HG03460 (cell line): ENCODE measurements around the gene TEX48.
A peak's percentile ranks its signal among the peaks of the same experiment; 100 is the strongest.

Experiments
- ATAC-seq: cut with Tn5 transposase; IDR thresholded peaks from one replicate; pipeline ENCODE4 v1.9.1; 2021; ENCODE audit not compliant: unreplicated experiment

TEX48 gene

DNA sequence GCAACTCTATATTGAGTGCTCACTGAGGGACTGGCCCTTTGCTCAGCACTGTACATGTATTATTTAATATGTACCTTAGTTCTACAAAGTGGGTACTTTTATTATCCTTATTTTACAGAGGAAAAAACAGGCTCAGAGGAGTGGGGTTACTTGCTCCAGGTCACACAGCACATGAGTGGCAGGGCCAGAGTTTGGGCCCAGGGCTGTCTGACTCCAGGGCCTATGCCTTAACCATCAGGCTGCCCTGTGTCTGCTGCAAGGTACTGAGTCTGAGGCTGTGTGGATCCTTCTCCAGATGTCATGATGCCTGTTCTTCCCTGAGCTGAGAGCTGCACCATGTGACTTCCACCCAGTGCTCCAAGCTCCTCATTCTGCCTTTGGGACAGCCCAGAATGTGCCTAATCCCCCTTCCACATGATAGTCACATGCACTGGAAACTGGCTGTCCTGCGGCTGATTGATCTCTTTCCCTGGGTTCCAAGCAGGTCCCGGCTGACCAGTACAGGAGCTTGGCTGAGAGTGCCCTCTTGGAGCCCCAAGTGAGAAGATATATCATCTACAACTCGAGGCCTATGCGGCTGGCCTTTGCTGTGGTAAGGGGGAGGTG is 55.5 kb downstream of the TEX48 start:
- no peak for ATAC-seq

DNA sequence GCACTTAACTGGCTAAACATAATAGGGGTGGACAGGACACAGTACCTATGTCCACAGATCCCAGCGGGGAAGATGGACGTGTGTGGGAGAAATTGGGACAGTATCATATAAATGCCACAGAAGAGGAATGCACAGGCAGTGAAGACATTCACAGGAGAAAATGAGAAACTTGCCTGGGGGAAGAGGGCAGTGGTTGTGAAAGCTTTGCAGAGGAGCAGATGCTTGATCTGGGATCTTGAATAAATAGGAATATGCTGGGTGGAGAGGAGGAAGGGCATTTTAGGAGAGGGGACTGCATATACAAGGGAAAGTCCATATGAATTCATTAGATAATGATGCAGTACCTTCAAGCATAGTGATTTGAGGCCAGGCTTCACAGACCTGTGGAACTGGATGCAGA is 57.3 kb downstream of the TEX48 start:
- no peak for ATAC-seq

DNA sequence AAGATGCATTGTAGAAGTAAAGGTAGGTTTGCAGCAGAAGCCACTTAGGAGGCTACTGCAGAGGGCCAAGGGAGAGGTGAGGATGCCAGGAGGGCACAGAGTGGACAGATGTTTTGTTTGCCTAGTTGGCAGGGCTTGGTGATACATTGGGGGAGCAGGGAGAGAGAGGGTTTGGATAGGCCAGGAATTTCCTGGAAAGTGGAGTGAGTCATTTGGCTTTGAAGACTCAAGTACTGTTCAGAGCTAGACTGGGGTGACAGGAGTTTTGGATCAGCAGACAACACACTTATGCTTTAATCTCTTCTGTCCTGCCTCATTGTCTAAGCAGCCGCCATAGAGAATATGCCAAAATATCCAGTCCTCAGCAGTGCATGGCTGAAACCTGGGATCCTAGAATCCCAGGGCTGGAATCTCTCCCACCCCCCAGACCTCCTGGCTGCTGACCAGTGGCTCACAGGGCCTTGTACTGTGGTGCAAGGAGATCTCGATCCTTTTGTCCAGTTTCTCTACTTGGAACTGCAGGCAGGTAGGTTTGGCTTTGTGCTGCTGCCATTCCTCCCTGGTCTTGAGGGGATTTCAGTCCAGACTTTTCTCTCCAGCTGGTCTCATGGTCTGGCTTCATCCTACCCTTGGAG is 59.9 kb downstream of the TEX48 start:
- no peak for ATAC-seq

DNA sequence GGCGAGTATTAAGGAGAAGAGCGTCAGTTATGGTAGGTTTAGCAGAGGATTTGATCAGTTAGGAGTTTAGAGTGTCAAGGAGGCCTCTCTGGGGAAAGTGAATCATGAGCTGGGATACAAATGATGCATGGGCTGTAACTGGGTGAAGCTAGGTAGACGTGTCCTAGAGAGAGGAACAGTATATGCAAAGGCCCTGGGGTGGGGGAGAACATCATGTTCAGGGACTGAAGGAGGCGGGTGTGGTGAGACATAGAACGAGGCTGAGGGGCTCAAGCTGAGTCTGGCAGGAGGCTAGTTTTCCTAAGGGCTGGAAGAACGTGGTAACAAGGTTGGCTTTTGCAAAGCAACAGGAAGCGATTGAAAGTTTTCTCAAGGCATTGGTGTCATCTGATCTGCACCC is 60.4 kb downstream of the TEX48 start:
- no peak for ATAC-seq

DNA sequence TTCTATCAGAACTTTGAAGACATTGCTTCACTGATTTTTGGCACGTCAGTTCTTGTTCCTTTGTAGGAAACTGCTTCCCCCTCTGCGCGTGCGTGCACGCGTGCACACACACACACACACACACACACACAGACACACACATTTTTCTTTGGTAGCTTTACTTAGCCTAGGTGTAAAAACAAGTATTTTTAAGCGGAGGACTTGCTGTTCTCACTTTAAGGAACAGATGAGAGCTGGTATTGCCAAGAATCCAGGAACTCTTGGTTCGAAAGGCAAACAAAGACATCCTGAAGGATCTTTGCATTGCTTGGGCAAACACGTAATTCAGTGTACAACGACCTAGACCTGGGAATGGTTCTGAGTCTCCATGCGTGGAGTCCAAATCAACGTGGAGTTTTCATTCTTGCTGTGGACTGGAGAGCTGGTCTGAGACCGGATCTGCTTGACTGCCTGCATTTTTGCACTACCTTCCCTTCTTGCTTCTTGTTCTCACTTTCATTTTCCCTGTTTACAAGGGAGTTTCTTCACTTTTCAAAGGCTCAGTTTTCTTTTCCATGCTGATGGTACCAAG is 62.7 kb downstream of the TEX48 start:
- ATAC-seq: peak; percentile 44

DNA sequence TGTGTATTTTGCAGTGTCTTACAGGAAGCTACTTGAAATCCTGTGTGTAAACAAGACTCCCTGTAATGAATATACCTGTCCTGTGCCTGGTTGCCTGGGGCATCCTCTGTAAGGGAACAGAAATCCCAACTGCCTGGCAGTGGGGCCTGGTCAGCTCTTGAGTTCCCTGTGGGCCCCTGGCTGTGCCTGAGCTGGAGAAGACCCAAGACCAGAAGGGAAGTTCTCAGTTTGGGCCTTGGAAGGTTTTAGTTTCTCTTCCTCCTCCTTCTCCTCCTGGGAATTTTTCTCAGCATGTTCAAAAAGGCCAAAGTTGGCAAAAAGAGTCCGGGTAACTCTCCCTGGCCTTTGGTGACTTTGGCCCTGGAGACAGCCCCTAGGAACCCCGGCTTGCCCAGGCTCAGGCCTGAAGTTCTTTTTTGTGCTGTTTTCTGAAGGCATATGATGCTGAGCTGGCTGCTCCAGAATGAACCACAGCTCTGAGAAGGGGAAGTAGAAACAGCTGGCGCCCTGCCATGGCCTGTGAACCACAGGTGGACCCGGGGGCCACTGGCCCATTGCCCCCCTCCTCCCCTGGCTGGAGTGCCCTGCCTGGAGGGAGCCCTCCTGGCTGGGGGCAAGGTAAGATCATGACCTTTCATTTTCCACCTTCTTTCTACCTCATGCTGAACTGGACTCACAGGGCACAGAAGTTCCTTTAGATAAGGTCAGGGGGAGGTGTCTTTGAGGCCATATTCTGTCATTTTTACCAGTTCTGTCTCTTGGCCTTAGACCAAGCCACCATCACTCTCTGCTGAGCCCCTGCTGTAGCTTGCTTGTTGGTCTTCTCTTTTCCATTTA is 65.1 kb downstream of the TEX48 start:
- ATAC-seq: peak; percentile 76
